GM21786 (cell line): ENCODE results near the gene IQSEC3.
A peak's percentile ranks its signal among the peaks of the same experiment; 100 is the strongest.
"Not testable (repeated sequence)": the region's sequence is repeated elsewhere in the genome, so short reads cannot be mapped to it uniquely, and the experiment has no call there.

ENCODE experiments used
- ATAC-seq: cut with Tn5 transposase; IDR thresholded peaks from one replicate; pipeline ENCODE4 v1.9.1; 2021; ENCODE audit not compliant: unreplicated experiment

The IQSEC3 gene

DNA sequence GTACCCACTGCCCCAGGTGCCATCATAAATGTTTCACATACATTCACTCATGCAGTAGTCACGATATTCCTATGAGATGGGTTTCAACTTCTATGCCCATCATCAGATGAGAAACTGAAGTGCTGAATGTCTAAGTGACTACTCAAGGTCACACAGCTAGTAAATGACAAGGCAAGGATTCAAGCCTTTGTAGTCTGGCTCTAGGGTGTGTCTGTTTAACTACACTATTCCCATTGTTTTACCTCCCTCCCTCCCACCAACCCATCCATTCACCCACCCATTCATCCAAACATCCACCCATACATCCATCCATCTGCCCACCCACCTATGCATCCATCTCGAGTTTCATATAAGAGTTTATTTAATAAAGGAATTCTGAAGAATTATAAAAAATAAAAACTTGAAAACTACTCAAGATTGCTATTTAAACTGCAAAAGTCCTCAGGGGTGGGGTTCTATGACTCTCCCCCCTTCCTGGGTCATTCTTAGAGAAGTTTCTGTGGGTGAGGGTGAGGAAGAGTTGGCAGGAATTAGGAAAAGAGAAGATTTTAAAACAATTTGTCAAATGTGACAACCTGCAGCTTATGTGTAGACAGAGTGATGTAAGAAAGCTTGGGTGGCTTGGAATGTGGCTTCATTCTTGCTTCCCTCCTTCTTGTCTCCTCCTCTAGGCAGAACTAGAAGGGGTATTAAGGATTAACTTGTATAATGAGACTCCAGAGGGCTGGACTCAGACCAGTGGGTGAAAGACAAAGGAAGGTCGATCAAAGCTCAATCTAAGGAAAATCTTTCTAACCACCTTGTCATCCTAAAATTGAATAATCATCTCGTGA is 13.4 kb upstream of the IQSEC3 start:
- not testable (repeated sequence) for ATAC-seq

DNA sequence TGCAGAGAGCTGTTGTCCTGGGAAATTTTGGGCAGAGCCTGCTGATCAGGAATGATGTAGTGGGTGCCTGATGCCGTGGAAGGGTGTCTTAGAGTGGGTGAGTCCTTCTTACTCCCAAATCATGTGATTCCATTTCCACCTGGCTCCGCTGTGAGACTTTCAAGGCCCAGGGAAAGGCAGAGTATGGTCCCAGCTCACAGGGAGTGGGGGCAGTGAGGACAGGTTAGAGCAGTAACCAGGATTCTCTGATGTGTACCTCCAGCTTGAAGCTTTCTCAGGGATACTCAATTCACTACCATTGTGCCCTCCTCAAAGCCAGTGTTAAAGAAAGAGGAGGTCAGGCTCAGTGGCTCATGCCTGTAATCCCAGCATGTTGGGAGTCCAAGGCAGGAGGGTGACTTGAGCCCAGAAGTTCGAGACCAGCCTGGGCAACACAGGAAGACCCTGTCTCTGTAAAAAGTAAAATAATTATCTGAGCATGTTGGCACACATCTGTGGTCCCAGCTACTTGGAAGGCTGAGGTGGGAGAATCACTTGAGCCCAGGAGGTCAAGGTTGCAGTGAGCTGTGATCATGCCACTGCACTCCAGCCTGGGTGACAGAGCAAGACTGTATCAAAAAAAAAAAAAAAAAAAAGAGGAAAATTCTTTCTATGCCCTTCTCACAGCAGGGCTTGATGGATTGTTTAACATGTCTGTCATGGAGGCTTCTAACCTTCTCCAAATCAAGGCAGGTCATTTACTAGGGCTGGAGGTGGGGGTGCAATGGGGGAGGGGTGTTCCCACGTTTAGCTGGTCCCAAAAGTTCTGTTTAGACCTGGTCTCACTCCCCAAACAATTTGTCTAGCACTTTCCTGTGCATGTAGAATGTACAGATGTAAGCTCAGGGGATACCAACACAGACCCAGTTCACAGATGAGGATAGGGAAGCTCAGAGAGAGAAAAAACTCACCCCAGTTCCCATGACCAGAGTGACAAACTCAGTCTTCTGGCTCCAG is 12.5 kb upstream of the IQSEC3 start:
- no peak for ATAC-seq

DNA sequence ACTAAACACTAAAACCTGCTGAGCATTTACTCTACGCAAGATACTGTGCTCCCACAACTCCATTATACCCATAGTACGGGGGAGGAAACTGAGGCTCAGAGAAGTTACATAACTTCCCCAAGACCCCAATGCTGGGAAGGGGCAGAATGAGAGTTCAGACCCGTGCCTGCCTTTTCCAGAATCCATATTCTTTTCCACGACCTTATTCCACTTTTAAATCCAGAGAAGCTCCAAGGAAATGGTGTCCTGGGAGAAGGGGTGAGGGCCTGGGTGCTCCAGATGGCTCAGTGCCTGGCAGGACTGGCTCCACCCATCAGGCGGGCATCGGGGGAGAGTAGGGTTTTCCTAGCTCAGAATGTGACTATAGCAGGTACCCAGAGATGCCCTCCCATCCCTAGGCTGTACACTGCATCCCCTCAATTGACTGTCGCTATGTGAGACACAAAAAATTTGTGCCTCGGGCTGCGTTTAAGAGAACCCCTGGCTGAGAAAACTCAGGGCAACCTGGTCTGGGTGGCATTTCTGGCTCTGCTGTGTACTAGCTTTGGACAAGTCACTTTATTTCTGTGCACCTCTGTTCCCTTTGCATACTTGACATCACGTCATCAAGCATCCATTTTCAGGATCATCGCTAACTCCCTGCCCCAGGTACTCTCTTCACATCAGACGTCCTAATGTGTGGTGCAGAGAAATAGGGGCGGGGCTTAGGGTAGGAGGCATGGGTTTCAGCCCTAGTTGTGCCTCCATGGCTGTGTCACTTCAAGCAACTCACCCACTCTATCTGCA is 11.6 kb upstream of the IQSEC3 start:
- ATAC-seq: no peak

DNA sequence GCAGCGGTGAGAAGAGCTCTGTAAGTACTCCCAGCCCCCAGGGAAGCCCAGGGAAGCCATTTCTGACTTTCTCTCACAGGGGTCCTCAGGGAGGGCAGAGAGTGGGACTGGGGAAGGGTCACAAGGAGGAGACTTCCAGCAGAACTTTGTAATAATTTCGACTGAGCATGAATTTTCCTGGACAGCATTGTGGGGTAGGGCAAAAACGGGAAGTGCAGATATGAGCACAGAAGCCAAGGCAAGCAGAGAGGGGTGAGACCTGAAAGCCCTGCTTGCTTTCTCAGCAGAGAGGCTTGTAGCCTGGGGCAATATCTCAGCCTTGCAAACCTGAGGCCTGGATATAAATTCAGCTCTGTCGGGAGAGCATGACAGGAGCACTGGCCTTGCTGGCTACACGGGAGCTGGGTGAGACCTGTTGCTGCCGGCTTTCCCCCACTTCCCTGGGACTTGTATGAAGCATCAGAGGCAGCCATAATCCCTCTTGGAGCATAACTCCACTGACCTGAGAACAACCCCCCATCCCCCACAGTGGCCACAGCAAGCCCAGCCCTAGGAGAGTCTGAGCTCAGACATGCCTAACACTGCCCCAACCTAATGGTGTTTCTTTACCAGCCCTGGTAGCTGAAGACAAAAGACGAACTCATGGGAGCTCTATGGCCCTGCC is 9.8 kb upstream of the IQSEC3 start:
- no peak for ATAC-seq

DNA sequence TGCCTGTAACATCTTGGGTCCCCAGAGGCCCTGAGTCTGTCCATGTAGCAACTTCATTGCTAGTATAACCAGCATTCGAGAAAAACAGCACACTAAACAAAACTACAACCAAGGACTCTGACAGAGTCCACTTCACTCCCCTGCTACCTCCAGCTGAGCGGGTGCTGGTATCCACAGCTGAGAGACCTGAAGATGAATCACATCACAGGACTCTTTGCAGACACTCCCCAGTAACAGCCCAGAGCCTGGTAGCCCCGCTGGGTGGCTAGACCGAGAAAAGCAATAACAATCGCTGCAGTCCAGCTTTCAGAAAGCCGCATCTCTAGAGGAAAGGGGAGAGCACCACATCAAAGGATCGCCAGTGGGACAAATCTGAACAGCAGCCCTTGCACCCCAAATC is 9.0 kb upstream of the IQSEC3 start:
- no peak for ATAC-seq

DNA sequence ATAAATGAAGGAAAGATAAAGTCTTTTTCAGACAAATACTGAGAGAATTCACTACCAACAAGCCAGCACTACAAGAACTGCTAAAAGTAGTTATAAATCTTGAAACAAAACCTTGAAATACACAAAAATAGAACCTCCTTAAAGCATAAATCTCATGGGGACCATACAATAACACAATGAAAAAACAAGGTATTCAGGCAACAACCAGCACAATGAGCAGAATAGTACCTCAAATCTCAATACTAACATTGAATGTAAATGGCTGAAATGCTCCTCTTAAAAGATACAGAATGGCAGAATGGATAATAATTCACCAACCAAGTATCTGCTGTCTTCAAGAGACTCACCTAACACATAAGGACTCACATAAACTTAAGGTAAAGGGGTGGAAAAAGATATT is 7.7 kb upstream of the IQSEC3 start:
- no peak for ATAC-seq

DNA sequence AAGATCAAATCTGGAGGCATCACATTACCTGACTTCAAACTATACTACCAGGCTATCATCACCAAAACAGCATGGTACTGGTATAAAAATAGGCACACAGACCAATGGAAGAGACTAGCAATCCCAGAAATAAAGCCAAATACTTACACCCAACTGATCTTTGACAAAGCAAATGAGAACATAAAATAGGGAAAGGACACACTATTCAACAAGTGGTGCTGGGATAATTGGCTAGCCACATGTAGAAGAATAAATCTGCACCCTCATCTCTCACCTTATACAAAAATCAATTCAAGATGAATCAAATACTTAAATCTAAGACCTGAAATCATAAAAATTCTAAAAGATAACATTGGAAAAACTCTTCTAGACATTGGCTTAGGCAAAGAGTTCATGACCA is 4.7 kb upstream of the IQSEC3 start:
- not testable (repeated sequence) for ATAC-seq

DNA sequence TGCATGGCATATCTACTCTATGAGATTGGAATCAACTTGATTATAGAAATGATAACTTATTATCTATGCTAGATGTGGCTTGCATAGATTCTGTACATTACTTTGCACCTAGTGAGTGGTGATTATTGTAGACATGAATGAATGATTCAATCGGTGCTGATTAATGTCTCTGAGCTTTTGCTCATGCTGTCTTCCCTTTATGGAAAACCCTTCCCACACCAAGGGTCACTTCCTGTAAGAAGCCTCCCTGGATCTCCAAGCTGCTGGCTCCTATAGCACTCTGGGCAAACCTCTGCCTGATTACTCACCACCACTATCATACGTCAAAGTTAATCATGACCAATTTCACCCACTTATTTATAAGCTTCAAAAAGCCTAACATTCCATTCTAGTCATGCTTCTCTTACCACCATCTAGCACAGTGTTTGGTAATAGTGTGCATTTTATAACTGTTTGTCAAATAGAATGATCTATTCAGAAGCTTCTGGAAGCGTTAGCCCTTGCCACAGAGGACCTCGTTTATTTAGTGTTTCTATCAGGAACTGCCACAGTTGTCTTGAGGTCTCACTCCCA is 990 bp upstream of the IQSEC3 start:
- not testable (repeated sequence) for ATAC-seq

DNA sequence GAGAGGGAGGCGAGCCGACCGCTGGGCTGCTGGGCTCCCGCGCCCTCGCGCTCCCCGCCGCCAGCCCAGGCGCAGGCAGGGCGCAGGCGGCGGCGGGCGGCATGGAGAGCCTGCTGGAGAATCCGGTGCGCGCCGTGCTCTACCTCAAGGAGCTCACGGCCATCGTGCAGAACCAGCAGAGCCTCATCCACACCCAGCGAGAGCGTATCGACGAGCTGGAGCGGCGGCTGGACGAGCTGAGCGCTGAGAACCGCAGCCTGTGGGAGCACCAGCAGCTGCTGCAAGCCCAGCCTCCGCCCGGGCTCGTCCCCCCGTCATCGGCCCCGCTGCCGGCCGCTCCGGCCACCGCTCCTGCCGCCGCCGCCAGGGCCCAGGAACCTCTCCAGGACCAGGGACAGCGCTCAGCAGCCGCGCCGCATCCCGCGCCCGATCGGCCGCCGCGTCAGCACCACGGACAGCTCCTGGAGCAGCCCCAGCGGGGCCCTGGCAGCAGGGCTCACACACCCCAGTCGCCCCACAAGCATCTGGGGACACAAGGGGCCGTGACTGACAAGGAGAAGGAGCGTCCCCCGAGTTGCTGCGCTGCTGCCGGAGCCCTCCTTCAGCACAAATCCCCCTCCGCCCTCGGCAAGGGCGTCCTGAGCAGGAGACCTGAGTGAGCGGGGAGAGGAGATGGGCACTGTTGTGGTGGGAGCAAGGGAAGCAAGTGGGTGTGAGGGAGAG is 376 bp downstream of the IQSEC3 start:
- ATAC-seq: peak; percentile 82

DNA sequence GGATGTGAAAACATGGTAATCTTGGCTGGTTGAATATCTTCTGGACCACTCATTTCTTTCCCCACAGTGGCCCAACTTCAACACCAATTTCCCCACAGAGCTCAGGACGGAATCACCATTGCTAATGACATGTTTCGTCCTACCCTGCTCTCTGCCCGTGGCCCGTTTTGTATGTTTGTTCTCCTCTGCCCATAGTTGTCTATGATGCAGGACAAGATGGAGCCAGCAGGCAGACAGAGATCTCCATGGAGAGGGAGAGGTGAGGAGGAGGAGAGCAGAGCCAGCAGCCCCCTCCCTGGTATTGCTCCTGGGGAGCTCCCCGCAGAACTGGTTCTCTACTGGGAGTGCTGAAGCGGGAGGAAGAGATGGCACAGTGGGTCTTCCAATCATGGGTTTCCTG is 3.1 kb downstream of the IQSEC3 start:
- not testable (repeated sequence) for ATAC-seq

DNA sequence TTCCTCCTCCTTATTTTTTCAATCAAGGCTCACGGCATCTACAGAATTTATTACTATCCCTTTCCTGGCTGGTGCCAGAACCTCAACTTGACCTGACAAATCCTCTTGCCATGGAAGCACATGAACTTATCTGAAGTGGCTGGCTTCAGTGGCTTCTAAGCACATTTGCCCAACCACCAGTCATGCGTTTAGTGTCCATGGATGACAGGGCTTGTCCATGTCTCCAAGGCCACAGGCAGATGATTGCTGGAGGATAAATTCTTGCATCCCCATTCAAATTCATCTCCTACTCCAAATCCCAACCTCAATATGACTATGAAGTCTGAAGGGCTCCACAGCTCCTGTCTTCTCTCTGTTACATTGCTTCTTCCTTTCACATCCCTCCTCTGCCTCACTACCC is 4.0 kb downstream of the IQSEC3 start:
- ATAC-seq: not testable (repeated sequence)

DNA sequence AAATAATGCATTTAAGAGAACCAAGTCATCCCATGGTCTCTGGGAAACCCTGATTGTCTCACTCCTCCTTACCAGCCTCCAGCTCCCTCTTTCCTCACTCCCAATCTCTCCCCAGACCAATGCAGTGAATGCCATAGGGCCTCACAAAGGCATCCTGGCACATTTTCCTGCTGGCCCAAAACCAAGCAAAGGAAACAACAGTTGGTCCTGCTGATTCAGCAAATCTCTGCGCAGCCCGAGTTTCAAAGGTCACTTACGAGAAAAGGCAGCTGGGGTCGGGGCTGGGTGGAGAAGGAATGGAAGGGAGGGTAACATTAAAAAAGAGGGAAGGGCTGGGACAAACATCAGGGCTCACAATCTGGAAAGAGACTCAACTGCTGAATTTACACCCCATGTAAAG is 5.5 kb downstream of the IQSEC3 start:
- not testable (repeated sequence) for ATAC-seq

DNA sequence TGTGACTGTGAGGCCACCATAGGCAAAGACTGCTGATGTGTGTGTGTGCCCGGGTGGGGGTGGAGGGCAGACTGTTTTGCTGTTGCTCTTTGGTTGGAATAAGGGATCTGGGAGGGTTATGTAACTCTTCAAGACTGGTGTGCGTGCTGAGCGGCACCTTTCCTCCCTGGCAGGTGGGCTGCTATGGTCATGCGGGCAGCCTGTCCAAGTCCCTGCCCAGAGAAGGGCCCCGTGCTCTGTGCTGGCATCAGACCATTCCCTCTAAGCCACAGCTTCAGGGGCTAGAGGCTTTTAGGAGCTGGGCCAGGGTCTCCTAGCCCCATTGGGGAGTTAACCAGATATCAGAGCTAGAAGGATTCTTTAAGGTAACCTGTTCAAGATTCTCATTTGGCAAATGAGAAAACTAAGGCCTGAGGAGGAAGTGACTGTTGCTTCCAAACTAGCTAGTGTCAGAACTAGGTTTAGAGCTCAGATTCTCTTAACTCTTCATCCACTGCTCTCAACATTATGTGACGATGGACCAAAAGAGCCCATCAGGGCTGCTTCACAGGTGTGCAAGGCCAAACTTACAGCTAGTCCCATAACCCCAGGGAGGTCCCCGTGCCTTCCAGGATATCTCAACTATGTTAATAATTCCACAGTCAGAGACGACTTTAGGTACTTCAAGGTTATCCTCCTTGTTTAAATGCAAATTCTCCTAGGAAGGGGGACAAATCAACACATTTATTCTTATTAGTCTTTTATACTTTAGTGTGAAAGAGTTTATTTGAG is 8.0 kb downstream of the IQSEC3 start:
- not testable (repeated sequence) for ATAC-seq

DNA sequence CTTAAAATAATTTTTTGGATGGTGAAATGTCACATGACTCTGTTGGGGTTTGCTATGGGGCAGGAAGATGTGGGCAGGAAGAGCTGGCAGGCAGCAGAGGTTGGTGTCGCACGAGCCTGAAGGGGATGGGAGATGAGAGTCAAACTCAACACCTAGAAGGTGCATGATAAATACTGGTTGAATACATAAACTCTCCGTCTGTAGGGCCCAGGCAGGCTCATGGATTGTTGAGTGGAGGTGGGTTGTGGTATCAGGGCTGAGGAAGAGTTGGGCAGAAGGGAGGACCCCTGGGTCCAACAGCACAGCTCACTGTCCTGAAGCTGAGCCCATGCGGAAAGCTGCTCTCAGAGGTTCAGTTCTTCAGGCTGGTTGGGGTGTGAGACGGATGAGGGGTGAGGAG is 9.0 kb downstream of the IQSEC3 start:
- ATAC-seq: not testable (repeated sequence)

DNA sequence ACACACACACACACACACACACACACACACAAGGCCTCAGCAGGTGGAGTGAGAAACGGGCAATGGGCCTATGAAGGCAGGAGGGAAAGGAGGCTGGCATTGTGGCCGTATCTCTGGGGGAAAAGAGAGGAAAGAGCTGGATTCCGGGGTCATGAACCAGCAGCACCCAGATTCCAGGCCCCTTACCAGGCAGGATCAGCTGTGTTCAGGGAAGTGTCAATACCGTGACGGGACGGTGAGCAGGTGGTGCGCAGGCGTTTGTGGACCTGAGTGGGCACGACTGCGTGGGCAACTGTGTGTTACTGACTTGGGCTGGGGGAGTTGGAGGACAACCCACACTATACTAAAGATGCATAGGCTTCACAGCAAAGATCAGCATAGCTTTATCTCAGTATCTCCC is 9.5 kb downstream of the IQSEC3 start:
- ATAC-seq: not testable (repeated sequence)

DNA sequence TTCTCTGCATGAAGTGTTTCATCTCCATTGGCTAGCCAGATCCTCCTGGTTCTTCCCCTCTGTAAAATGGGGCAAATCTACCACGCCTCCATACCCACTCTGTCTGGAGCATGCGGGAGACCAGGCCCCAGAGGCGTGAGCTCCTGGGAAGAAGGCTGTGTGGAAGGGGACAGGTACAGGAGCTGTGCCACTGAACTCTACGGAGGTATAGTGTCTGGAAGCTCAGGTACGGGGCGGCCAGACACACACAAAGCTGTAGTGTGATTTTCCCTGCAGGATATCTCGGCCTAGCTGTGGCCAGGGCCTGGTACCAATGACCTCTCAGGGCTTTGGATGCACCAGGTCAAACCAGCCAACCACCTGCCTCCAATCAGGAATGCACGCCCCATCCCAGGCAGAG is 10.0 kb downstream of the IQSEC3 start:
- not testable (repeated sequence) for ATAC-seq

DNA sequence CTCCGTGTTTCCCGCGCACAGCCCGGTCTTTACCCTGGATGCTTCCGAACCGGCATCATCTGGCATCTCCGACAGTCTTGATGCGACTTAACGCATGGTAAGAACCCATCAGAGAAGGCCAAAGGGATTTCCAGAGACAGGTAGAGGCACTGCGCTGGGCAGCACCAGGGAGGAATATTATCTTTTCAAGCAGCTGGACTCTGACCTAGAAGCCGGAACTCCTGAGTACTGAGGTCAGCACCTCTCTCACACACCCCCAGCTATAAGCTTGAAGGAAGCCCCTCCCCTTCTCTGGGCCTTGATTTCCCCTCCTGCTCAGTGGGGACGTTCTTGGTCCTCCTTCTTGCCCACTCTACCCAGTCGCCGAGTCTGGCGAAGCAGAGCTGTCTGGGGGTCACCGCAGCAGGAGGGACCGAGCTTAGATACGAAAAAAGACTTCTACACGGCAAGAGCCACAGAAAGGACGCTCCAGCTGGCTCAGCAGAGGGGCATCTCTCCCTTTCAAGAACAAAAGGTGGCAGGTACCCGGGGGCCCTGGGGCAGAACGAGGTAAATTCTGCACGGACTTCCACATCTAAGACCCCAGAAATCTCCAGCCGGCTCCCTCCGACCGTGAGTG is 10.6 kb downstream of the IQSEC3 start:
- ATAC-seq: not testable (repeated sequence)

DNA sequence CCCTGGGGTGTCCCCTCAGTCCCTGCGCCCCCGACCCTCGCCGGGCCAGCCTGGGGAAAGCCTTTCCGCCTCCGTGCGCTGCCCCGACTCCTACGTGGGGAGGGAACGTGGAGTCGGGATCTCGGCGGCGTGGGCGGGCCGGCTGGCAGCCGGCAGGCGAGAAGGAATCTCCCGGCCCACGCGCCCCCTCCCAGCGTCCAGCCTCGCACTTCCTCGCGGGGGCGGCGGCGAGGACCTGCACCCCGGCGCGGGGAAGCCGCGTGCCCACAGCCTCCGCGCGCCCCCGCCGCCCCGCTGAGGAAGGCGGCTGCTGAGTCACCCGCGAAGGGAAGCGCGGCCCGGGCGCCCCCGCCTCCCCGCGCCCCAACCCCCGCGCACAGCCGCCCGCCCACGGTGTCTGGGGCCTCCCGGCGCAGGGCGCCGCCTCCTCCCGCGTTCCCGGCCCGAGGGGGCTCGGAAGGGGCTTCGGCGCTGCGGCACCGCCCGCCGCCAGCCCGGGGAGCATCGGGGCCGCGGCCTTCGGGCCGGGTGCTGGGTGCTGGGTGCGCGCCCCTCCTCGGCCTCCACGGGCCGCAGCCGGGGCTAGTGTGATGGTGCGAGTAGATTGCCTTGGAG is 11.3 kb downstream of the IQSEC3 start:
- not testable (repeated sequence) for ATAC-seq
